NCI-H2107 treated with DMSO at 0.1 percent for 48 hours (cell line): ENCODE results near the gene FAM83E.
A peak's percentile ranks its signal among the peaks of the same experiment; 100 is the strongest.
"Not testable (repeated sequence)": the region's sequence is repeated elsewhere in the genome, so short reads cannot be mapped to it uniquely, and the experiment has no call there.

Experiments used
- DNase-seq: peaks from one replicate; lab custom pipeline; 2025; ENCODE audit not compliant: unreplicated experiment; lab: John Stamatoyannopoulos, UW

FAM83E gene

GRCh38 chr19:48614436-48615230 is at the start of gene FAM83E:
Gene FAM83E, minus strand, starts transcription at chr19:48615076. Its CDS starts 1,704 bp downstream, at chr19:48613372.
- peak; percentile 29 for DNase-seq

- DNase-seq, result no peak
These were observed 49.6 kb upstream of the FAM83E start for GRCh38 chr19:48664476-48664875.

- DNase-seq, result no peak
These were observed 48.8 kb upstream of the FAM83E start for GRCh38 chr19:48663667-48664066.

GRCh38 chr19:48661711-48662090 is 46.8 kb upstream of the FAM83E start:
- no peak for DNase-seq

GRCh38 chr19:48660852-48661710 is 46.2 kb upstream of the FAM83E start:
- peak; percentile 35 for DNase-seq

GRCh38 chr19:48659768-48660167 is 44.9 kb upstream of the FAM83E start:
- no peak for DNase-seq

GRCh38 chr19:48658483-48658882 is 43.6 kb upstream of the FAM83E start:
- no peak for DNase-seq

GRCh38 chr19:48657828-48658227 is 43.0 kb upstream of the FAM83E start:
- DNase-seq, result not testable (repeated sequence)

GRCh38 chr19:48656840-48657474 is 42.1 kb upstream of the FAM83E start:
- DNase-seq, result no peak

GRCh38 chr19:48654299-48655059 is 39.6 kb upstream of the FAM83E start:
- peak; percentile 19 for DNase-seq

- DNase-seq, result no peak
These were observed 36.8 kb upstream of the FAM83E start for GRCh38 chr19:48651683-48652048.

- DNase-seq, result no peak
These were observed 36.3 kb upstream of the FAM83E start for GRCh38 chr19:48650974-48651682.

- no peak for DNase-seq
These were observed 33.3 kb upstream of the FAM83E start for GRCh38 chr19:48648134-48648533.

- DNase-seq, result no peak
These were observed 31.9 kb upstream of the FAM83E start for GRCh38 chr19:48646722-48647216.

- peak; percentile 74 for DNase-seq
These were observed 31.3 kb upstream of the FAM83E start, which contains the start of gene CA11 for GRCh38 chr19:48646001-48646721. Gene CA11, minus strand, starts transcription at chr19:48646187. Its CDS starts 555 bp downstream, at chr19:48645632.

- DNase-seq, result no peak
These were observed 30.7 kb upstream of the FAM83E start for GRCh38 chr19:48645620-48646000.

GRCh38 chr19:48644839-48645619 is 30.2 kb upstream of the FAM83E start:
- peak; percentile 53 for DNase-seq

GRCh38 chr19:48644355-48644754 is 29.5 kb upstream of the FAM83E start:
- no peak for DNase-seq

GRCh38 chr19:48642862-48643261 is 28.0 kb upstream of the FAM83E start:
- DNase-seq, result no peak
